Naive thymus-derived CD4-positive, alpha-beta T cell (primary cell): ENCODE data around the gene SP7. TPM values are rescaled to one million over a fixed set of nuclear protein-coding genes. Genes with fewer than 3 reads are reported as not detected.

Source experiments
- ATAC-seq: fragments of 150-1000 bp; cut with Tn5 transposase; 2 replicates; pipeline ENCODE4 v1.10.0; 2021; ENCODE audit warnings: mild to moderate bottlenecking, moderate library complexity
- CTCF ChIA-PET: fragments of 350-600 bp; sonication (Branson Sonifier 250); formaldehyde crosslinking; loops from one replicate; lab custom pipeline; 2021; ENCODE audit warnings: antibody characterized with exemption; lab: Charles Lee
- POLR2A ChIA-PET: fragments of 350-600 bp; sonication (Branson Sonifier 250); formaldehyde crosslinking; loops from one replicate; lab custom pipeline; 2021; ENCODE audit warnings: antibody characterized with exemption, inconsistent platforms; lab: Charles Lee
- DNase-seq, 9 donors: peaks; one replicate each; pipeline versions ENCODE4 v3.0.0 to v3.0.0-alpha.2; 2020 to 2022; ENCODE audit warnings: mixed read lengths in 1 of 9
- H3K27ac ChIP-seq: one replicate; pipeline ENCODE4 v1.7.0; 2013; ENCODE audit warnings: mild to moderate bottlenecking, low read depth, low read length, moderate library complexity
- H3K27me3 ChIP-seq, 2 donors: one replicate each; pipeline ENCODE4 v1.7.0; 2013; ENCODE audit warnings: low read length in 2 of 2, mild to moderate bottlenecking in 2 of 2, moderate library complexity in 2 of 2; ENCODE audit not compliant: control insufficient read depth in 2 of 2, insufficient read depth in 2 of 2
- H3K36me3 ChIP-seq, 3 experiments: 1 replicate in 2 of 3; 2 replicates in 1 of 3; pipeline ENCODE4 v1.7.0; 2013; ENCODE audit warnings: low read length in 3 of 3, mild to moderate bottlenecking in 3 of 3, moderate library complexity in 1 of 3; ENCODE audit not compliant: insufficient read depth in 3 of 3, control insufficient read depth in 2 of 3
- H3K4me1 ChIP-seq, 2 donors: one replicate each; pipeline ENCODE4 v1.7.0; 2013; ENCODE audit warnings: low read length in 2 of 2, mild to moderate bottlenecking in 2 of 2, moderate library complexity in 1 of 2; ENCODE audit not compliant: control insufficient read depth in 2 of 2, insufficient read depth in 2 of 2
- H3K4me3 ChIP-seq: 2 replicates; pipeline ENCODE4 v1.7.0; 2013; ENCODE audit warnings: mild to moderate bottlenecking, low read length
- H3K9me3 ChIP-seq, 3 experiments: 1 replicate in 2 of 3; 2 replicates in 1 of 3; pipeline ENCODE4 v1.7.0; 2013; ENCODE audit warnings: low read length in 3 of 3; ENCODE audit not compliant: control insufficient read depth in 2 of 3
- H3K27ac Mint-ChIP-seq, 9 donors: one replicate each; pipeline ENCODE4 v1.8.0; 2020 to 2022; ENCODE audit warnings: mixed read lengths in 9 of 9, mild to moderate bottlenecking in 8 of 9, moderate library complexity in 5 of 9, inconsistent platforms in 2 of 9
- H3K27me3 Mint-ChIP-seq, 5 donors: one replicate each; pipeline ENCODE4 v1.8.0; 2021 to 2022; ENCODE audit warnings: mixed read lengths in 5 of 5, mild to moderate bottlenecking in 1 of 5
- H3K36me3 Mint-ChIP-seq, 5 donors: one replicate each; pipeline ENCODE4 v1.8.0; 2020 to 2022; ENCODE audit warnings: mixed read lengths in 5 of 5, mild to moderate bottlenecking in 3 of 5, inconsistent platforms in 1 of 5
- H3K4me1 Mint-ChIP-seq, 7 donors: one replicate each; pipeline ENCODE4 v1.8.0; 2020 to 2022; ENCODE audit warnings: mixed read lengths in 7 of 7, mild to moderate bottlenecking in 3 of 7, inconsistent platforms in 1 of 7
- H3K4me3 Mint-ChIP-seq, 10 donors: one replicate each; pipeline ENCODE4 v1.8.0; 2020 to 2022; ENCODE audit warnings: mild to moderate bottlenecking in 10 of 10, mixed read lengths in 10 of 10, moderate library complexity in 6 of 10, inconsistent platforms in 2 of 10
- H3K9me3 Mint-ChIP-seq, 11 donors: one replicate each; pipeline ENCODE4 v1.8.0; 2020 to 2022; ENCODE audit warnings: mixed read lengths in 11 of 11, mild to moderate bottlenecking in 4 of 11, inconsistent platforms in 1 of 11, moderate library complexity in 1 of 11
- intact Hi-C, 2 donors: fragments of 100-400 bp; cut with micrococcal nuclease; formaldehyde crosslinking; loops; one replicate each; pipeline ENCODE4 v1.15.1; 2023
- polyA plus RNA-seq, 2 donors: library from polyadenylated mRNA; unstranded; fragments of 300-500 nt; fragmentation: Illumina TruSeq; gene quantifications; one replicate each; pipeline ENCODE4 v1.2.3, GENCODE V29; 2021
- total RNA-seq, 6 experiments: library from RNA in 5 of 6; stranded (reverse) in 5 of 6; gene quantifications; 1 replicate in 5 of 6; 2 replicates in 1 of 6; pipeline ENCODE4 v1.2.3 and lab custom pipeline; 2021 to 2026

The SP7 gene
- total and polyA plus RNA-seq, 7 experiments from 2014 or later = 0.13 to 0.18 TPM; not detected in 5

GRCh38 chr12:53277981-53278380 lies 58.2 kb downstream of the SP7 start:
- H3K27ac ChIP-seq = no peak overlapping the region
- no peak overlapping the region for H3K4me3 ChIP-seq
- Mint-ChIP-seq H3K27me3 (no peaks in the 10 kb centered on the region), H3K4me1 (peaks cover 0 to 18% (median 0%) of the 10 kb centered on the region in 7 donors), H3K27ac (no peak overlapping the region), H3K4me3 (no peak overlapping the region), H3K36me3 (peaks cover 0 to 11% (median 0%) of the 10 kb centered on the region in 5 donors), H3K9me3 (no peaks in the 10 kb centered on the region)
- H3K36me3 ChIP-seq = no peaks in the 10 kb centered on the region
- ChIA-PET CTCF (interaction anchor here (0.7 to 1.6 kb wide), 2 partner anchors 10 to 1352 kb away, joined by 3 to 4 read pairs; no protein-coding TSS in a partner anchor), POLR2A (no interaction called here)
- ATAC-seq = no peak
- intact Hi-C loops = no loop called here
- no peak for DNase-seq
- no peaks in the 10 kb centered on the region for H3K9me3 ChIP-seq
- H3K4me1 ChIP-seq = no peaks in the 10 kb centered on the region
- no peaks in the 10 kb centered on the region for H3K27me3 ChIP-seq

Other genes with a start within 250 kb of the SP7 start
- under 1 TPM in 3 of 5 experiments, not detected in 2; 0.34 to 0.56 (median 0.54) TPM for gene IGFBP6, start 238.7 kb downstream of the SP7 start, total RNA-seq
- under 1 TPM; 0.41 to 0.81 TPM for gene IGFBP6, start 238.7 kb downstream of the SP7 start, polyA plus RNA-seq
- under 1 TPM in 4 of 5 experiments, not detected in 1; 0.35 to 0.69 (median 0.51) TPM for gene SOAT2, start 232.9 kb downstream of the SP7 start, total RNA-seq
- under 1 TPM in 1 of 2 donors, not detected in 1; 0.31 TPM for gene SOAT2, start 232.9 kb downstream of the SP7 start, polyA plus RNA-seq
- 100 to 1,000 TPM in 2 of 5 experiments, 10 to 100 TPM in 3; 37.2 to 135 (median 49.5) TPM for gene ZNF740, start 155.6 kb downstream of the SP7 start, total RNA-seq
- 1 to 10 TPM; 3.6 to 3.8 TPM for gene ZNF740, start 155.6 kb downstream of the SP7 start, polyA plus RNA-seq
- 10 to 100 TPM; 34.1 to 76.3 (median 69.1) TPM for gene CSAD, start 155.4 kb downstream of the SP7 start, total RNA-seq
- 1 to 10 TPM; 1.3 to 2.1 TPM for gene CSAD, start 155.4 kb downstream of the SP7 start, polyA plus RNA-seq
- 100 to 1,000 TPM; 208 to 760 (median 408) TPM for gene ITGB7, start 129.1 kb downstream of the SP7 start, total RNA-seq
- gene ITGB7, start 129.1 kb downstream of the SP7 start, polyA plus RNA-seq = 100 to 1,000 TPM; 191 to 205 TPM
- gene RARG, start 104.1 kb downstream of the SP7 start, total RNA-seq = 10 to 100 TPM; 22.4 to 73.1 (median 57.4) TPM
- 10 to 100 TPM in 1 of 2 donors, 1 to 10 TPM in 1; 6.4 to 17.2 TPM for gene RARG, start 104.1 kb downstream of the SP7 start, polyA plus RNA-seq
- gene ESPL1, start 68.1 kb downstream of the SP7 start, total RNA-seq = 10 to 100 TPM in 1 of 5 experiments, 1 to 10 TPM in 2, under 1 TPM in 2; 0.08 to 65.4 (median 1.1) TPM
- not detected for gene ESPL1, start 68.1 kb downstream of the SP7 start, polyA plus RNA-seq
- gene PFDN5, start 40.8 kb downstream of the SP7 start, total RNA-seq = 100 to 1,000 TPM; 323 to 785 (median 692) TPM
- 1,000 to 10,000 TPM; 1,766 to 1,956 TPM for gene PFDN5, start 40.8 kb downstream of the SP7 start, polyA plus RNA-seq
- gene MYG1, start 36.7 kb downstream of the SP7 start, total RNA-seq = 10 to 100 TPM; 38.9 to 55.9 (median 49.2) TPM
- 10 to 100 TPM; 69.6 to 75.1 TPM for gene MYG1, start 36.7 kb downstream of the SP7 start, polyA plus RNA-seq
- 10 to 100 TPM; 35.4 to 73.5 (median 69.0) TPM for gene AAAS, start 14.7 kb downstream of the SP7 start, total RNA-seq
- 10 to 100 TPM; 45.9 to 58.2 TPM for gene AAAS, start 14.7 kb downstream of the SP7 start, polyA plus RNA-seq
- 100 to 1,000 TPM in 2 of 5 experiments, 10 to 100 TPM in 3; 62.7 to 103 (median 79.6) TPM for gene SP1, start 43.8 kb upstream of the SP7 start, total RNA-seq
- gene SP1, start 43.8 kb upstream of the SP7 start, polyA plus RNA-seq = 10 to 100 TPM; 10.2 to 13.6 TPM
- not detected for gene AMHR2, start 87.5 kb upstream of the SP7 start, total RNA-seq
- gene AMHR2, start 87.5 kb upstream of the SP7 start, polyA plus RNA-seq = not detected
- 100 to 1,000 TPM; 147 to 215 (median 201) TPM for gene PRR13, start 105.4 kb upstream of the SP7 start, total RNA-seq
- gene PRR13, start 105.4 kb upstream of the SP7 start, polyA plus RNA-seq = 100 to 1,000 TPM; 493 to 529 TPM
- 1,000 to 10,000 TPM in 2 of 5 experiments, 100 to 1,000 TPM in 3; 737 to 1,110 (median 928) TPM for gene PCBP2, start 115.7 kb upstream of the SP7 start, total RNA-seq
- gene PCBP2, start 115.7 kb upstream of the SP7 start, polyA plus RNA-seq = 100 to 1,000 TPM; 148 to 158 TPM
- 10 to 100 TPM; 21.8 to 29.7 (median 23.0) TPM for gene MAP3K12, start 163.1 kb upstream of the SP7 start, total RNA-seq
- 1 to 10 TPM; 4.9 to 6.6 TPM for gene MAP3K12, start 163.1 kb upstream of the SP7 start, polyA plus RNA-seq
- gene TARBP2, start 164.9 kb upstream of the SP7 start, total RNA-seq = 10 to 100 TPM; 25.1 to 45.2 (median 40.7) TPM
- 10 to 100 TPM; 30.9 to 34.2 TPM for gene TARBP2, start 164.9 kb upstream of the SP7 start, polyA plus RNA-seq
- not detected for gene NPFF, start 171.1 kb upstream of the SP7 start, total RNA-seq
- gene NPFF, start 171.1 kb upstream of the SP7 start, polyA plus RNA-seq = not detected